IMR-90 (cell line): Measurements from ENCODE around the gene PNMA8B. TPM values are rescaled to one million over a fixed set of nuclear protein-coding genes. Genes with fewer than 3 reads are reported as not detected.

Source experiments
- ATAC-seq: fragments of 200-7000 bp; cut with Tn5 transposase; 2 replicates; pipeline ENCODE4 v1.9.1; 2020; ENCODE audit warnings: low read depth, mild to moderate bottlenecking, moderate library complexity
- BruUV-seq: library from RNA; stranded (reverse); fragments of 400-500 nt; replicated peaks from 2 replicates; lab custom pipeline; 2021; lab: Mats Ljungman, UMichigan
- CTCF ChIA-PET: fragments of 300-600 bp; formaldehyde crosslinking; extraction: SDS; loops from one replicate; lab custom pipeline; 2021; ENCODE audit warnings: antibody characterized with exemption; lab: Yijun Ruan, JAX
- POLR2A ChIA-PET: fragments of 300-600 bp; sonication (Branson Sonifier 250); formaldehyde crosslinking; loops from one replicate; lab custom pipeline; 2022; ENCODE audit warnings: antibody characterized with exemption; ENCODE audit not compliant: unreplicated experiment; lab: Charles Lee
- DNase-seq: peaks from one replicate; pipeline ENCODE4 v3.0.0; 2013
- H2AFZ ChIP-seq: replicated peaks from 2 replicates; pipeline ENCODE3; 2013; ENCODE audit warnings: low read length, mild to moderate bottlenecking; ENCODE audit not compliant: poor library complexity
- H2AK5ac ChIP-seq: 2 replicates; pipeline ENCODE4 v1.6.1; 2013; ENCODE audit warnings: low read depth, low read length, inconsistent platforms
- H2AK9ac ChIP-seq: replicated peaks from 2 replicates; pipeline ENCODE3; 2013; ENCODE audit warnings: mild to moderate bottlenecking, low read depth, low read length, moderate library complexity; ENCODE audit not compliant: poor library complexity
- H2BK120ac ChIP-seq: 2 replicates; pipeline ENCODE4 v1.6.1; 2013; ENCODE audit warnings: low read depth, low read length, inconsistent platforms
- H2BK15ac ChIP-seq: 3 replicates; pipeline ENCODE4 v1.6.1; 2013; ENCODE audit warnings: low read depth, low read length, inconsistent platforms
- H2BK20ac ChIP-seq: 2 replicates; pipeline ENCODE4 v1.6.1; 2013; ENCODE audit warnings: low read depth, mild to moderate bottlenecking, inconsistent platforms, low read length, moderate library complexity
- H2BK5ac ChIP-seq: 2 replicates; pipeline ENCODE4 v1.6.1; 2013; ENCODE audit warnings: mild to moderate bottlenecking, low read depth, low read length, inconsistent platforms; ENCODE audit not compliant: poor library complexity, severe bottlenecking
- H3K14ac ChIP-seq: replicated peaks from 2 replicates; pipeline ENCODE4 v1.6.1; 2013; ENCODE audit warnings: low read depth, low read length, inconsistent platforms
- H3K18ac ChIP-seq: 2 replicates; pipeline ENCODE4 v1.6.1; 2013; ENCODE audit warnings: low read depth, low read length, control low read depth
- H3K23ac ChIP-seq: 2 replicates; pipeline ENCODE4 v1.6.1; 2013; ENCODE audit warnings: low read depth, low read length, inconsistent platforms
- H3K27ac ChIP-seq: 2 replicates; pipeline ENCODE4 v1.5.1; 2013; ENCODE audit warnings: mild to moderate bottlenecking, control low read depth, low read length; ENCODE audit not compliant: insufficient read depth
- H3K27me3 ChIP-seq: 2 replicates; pipeline ENCODE4 v1.6.1; 2013; ENCODE audit warnings: low read length; ENCODE audit not compliant: control insufficient read depth, insufficient read depth
- H3K36me3 ChIP-seq: 2 replicates; pipeline ENCODE4 v1.6.1; 2013; ENCODE audit warnings: low read length, mixed read lengths; ENCODE audit not compliant: control insufficient read depth, insufficient read depth
- H3K4ac ChIP-seq: 2 replicates; pipeline ENCODE4 v1.6.1; 2013; ENCODE audit warnings: low read depth, low read length, inconsistent platforms
- H3K4me1 ChIP-seq: 2 replicates; pipeline ENCODE4 v1.6.1; 2013; ENCODE audit warnings: low read length, mixed read lengths; ENCODE audit not compliant: control insufficient read depth, insufficient read depth
- H3K4me2 ChIP-seq: 2 replicates; pipeline ENCODE4 v1.6.1; 2013; ENCODE audit warnings: low read depth, mild to moderate bottlenecking, control low read depth, low read length, moderate library complexity
- H3K4me3 ChIP-seq: 2 replicates; pipeline ENCODE4 v1.5.1; 2013; ENCODE audit warnings: low read depth, mild to moderate bottlenecking, control low read depth, low read length, moderate library complexity; ENCODE audit not compliant: insufficient read depth
- H3K56ac ChIP-seq: 2 replicates; pipeline ENCODE4 v1.6.1; 2013; ENCODE audit warnings: low read length, inconsistent platforms; ENCODE audit not compliant: insufficient read depth; ENCODE audit errors: extremely low read depth
- H3K79me1 ChIP-seq, 2 experiments: 2 replicates each; pipeline ENCODE4 v1.6.1; 2013; ENCODE audit warnings: low read length in 2 of 2, inconsistent platforms in 1 of 2, low read depth in 1 of 2
- H3K9ac ChIP-seq: 2 replicates; pipeline ENCODE4 v1.6.1; 2013; ENCODE audit warnings: low read depth, low read length, control low read depth
- H3K9me1 ChIP-seq: 2 replicates; pipeline ENCODE4 v1.6.1; 2013; ENCODE audit warnings: low read length, inconsistent platforms; ENCODE audit not compliant: insufficient read depth
- H3K9me3 ChIP-seq: 2 replicates; pipeline ENCODE4 v1.6.1; 2013; ENCODE audit warnings: low read length; ENCODE audit not compliant: control insufficient read depth, insufficient read depth
- H4K20me1 ChIP-seq: 2 replicates; pipeline ENCODE4 v1.6.1; 2013; ENCODE audit warnings: low read length, inconsistent platforms; ENCODE audit not compliant: insufficient read depth
- H4K5ac ChIP-seq: 2 replicates; pipeline ENCODE4 v1.6.1; 2013; ENCODE audit warnings: mild to moderate bottlenecking, low read depth, low read length, control low read depth
- H4K8ac ChIP-seq, 2 experiments: 2 replicates each; pipeline ENCODE4 v1.6.1; 2013; ENCODE audit warnings: low read depth in 2 of 2, low read length in 2 of 2, control low read depth in 1 of 2, inconsistent platforms in 1 of 2
- H4K91ac ChIP-seq: 2 replicates; pipeline ENCODE4 v1.6.1; 2013; ENCODE audit warnings: low read depth, low read length, inconsistent platforms; ENCODE audit not compliant: insufficient read depth
- BHLHE40 ChIP-seq: fragments of 150-350 bp; IDR thresholded peaks from 2 replicates; pipeline ENCODE4 v1.6.1; 2016; ENCODE audit warnings: mild to moderate bottlenecking, low read depth, low read length
- CHD1 ChIP-seq: IDR thresholded peaks from 2 replicates; pipeline ENCODE4 v1.6.1; 2012; ENCODE audit warnings: low read depth, low read length, improper control_type of control experiment
- ELK1 ChIP-seq: fragments of 150-350 bp; IDR thresholded peaks from 2 replicates; pipeline ENCODE4 v1.6.1; 2016; ENCODE audit warnings: low read depth, mild to moderate bottlenecking, low read length, moderate library complexity, borderline replicate concordance
- NFE2L2 ChIP-seq: fragments of 150-350 bp; IDR thresholded peaks from 2 replicates; pipeline ENCODE4 v1.6.1; 2016; ENCODE audit warnings: low read depth, mild to moderate bottlenecking, low read length
- POLR2A ChIP-seq: IDR thresholded peaks from 2 replicates; pipeline ENCODE4 v1.6.1; 2012; ENCODE audit warnings: mild to moderate bottlenecking, low read depth, low read length
- RCOR1 ChIP-seq: IDR thresholded peaks from 2 replicates; pipeline ENCODE4 v1.6.1; 2012; ENCODE audit warnings: mild to moderate bottlenecking, low read length, improper control_type of control experiment; ENCODE audit not compliant: insufficient replicate concordance
- RFX5 ChIP-seq: IDR thresholded peaks from 2 replicates; pipeline ENCODE4 v1.8.0; 2012; ENCODE audit warnings: low read depth, mild to moderate bottlenecking, low read length, moderate library complexity
- WGBS, 2 experiments: methylation state at CpG; one replicate each; pipeline versions ENCODE4 v1.1.5 to v1.1.7; 2013; ENCODE audit warnings: missing lambda C conversion rate in 2 of 2; ENCODE audit not compliant: insufficient read length in 1 of 2; ENCODE audit errors: extremely low coverage in 2 of 2; 5-methylcytosine and 5-hydroxymethylcytosine counted together
- dilution Hi-C: fragments of 300-500 bp; cut with HindIII; formaldehyde crosslinking; loops from one replicate; pipeline ENCODE4 v1.14.3; 2018; ENCODE audit warnings: low sequenced_read_pairs; ENCODE audit not compliant: unreplicated experiment
- in situ Hi-C: fragments of 300-500 bp; cut with MboI; formaldehyde crosslinking; loops from 3 replicates; pipeline ENCODE4 v1.14.3; 2019; ENCODE audit warnings: low sequenced_read_pairs, inconsistent platforms, mixed read lengths
- intact Hi-C: fragments of 100-400 bp; cut with micrococcal nuclease; formaldehyde crosslinking; loops from 2 replicates; pipeline ENCODE4 v1.10.0; 2022
- polyA plus RNA-seq, 3 experiments: library from polyadenylated mRNA; depleted of rRNA; stranded (reverse); fragments of >200 nt; gene quantifications; 2 replicates each; pipeline ENCODE4 v1.2.3, GENCODE V29; 2012; ENCODE audit warnings: low replicate concordance in 1 of 3
- total RNA-seq: library from RNA; depleted of rRNA; stranded (reverse); fragments of >200 nt; gene quantifications from 2 replicates; pipeline ENCODE4 v1.2.3, GENCODE V29; 2012
- TF ChIP-seq, protein P1 (sequence below): fragments of 150-350 bp; IDR thresholded peaks from 2 replicates; pipeline ENCODE4 v1.6.1; 2017; ENCODE audit warnings: mild to moderate bottlenecking, antibody characterized with exemption, low read length, low read depth

Gene PNMA8B
- total and polyA plus RNA-seq, 2 of the 4 experiments (the other 2 are of a cell fraction): 0.12 to 0.18 TPM

- ATAC-seq (peak; percentile 80), DNase-seq (peak; percentile 57)
- Histone ChIP-seq H3K4me1 (peaks cover 10% of the 10 kb centered on the region), H4K91ac (peak within 1 kb of the TSS; percentile 10; the same call in 1 of the 2 replicates), H3K4ac (peak within 1 kb of the TSS; percentile 11), H2AK9ac (peak within 1 kb of the TSS; percentile 3), H3K4me3 (peak within 1 kb of the TSS; percentile 1), H3K4me2 (peak within 1 kb of the TSS; percentile 40), H4K5ac (no peak within 1 kb of the TSS), H3K9ac (0 out of 2 replicates have a peak within 1 kb of the TSS, but pooled peaks have one; percentile 0), H3K36me3 (no peaks in the 10 kb centered on the region), H3K23ac (peak within 1 kb of the TSS; percentile 33; the same call in 1 of the 2 replicates), H3K14ac (0 out of 2 replicates have a peak within 1 kb of the TSS, but pooled peaks have one; percentile 21), H3K9me3 (no peaks in the 10 kb centered on the region), H4K8ac (peak within 1 kb of the TSS; percentile 0 to 17; a peak in 2 of 4 replicates), H2BK20ac (no peak within 1 kb of the TSS; the same call in none of the 2 replicates), H2BK5ac (no peak within 1 kb of the TSS), H2BK15ac (peak within 1 kb of the TSS; percentile 44; the same call in 1 of the 3 replicates), H3K56ac (no peak within 1 kb of the TSS), H3K27ac (no peak within 1 kb of the TSS; the same call in 1 of the 2 replicates), H3K27me3 (no peaks in the 10 kb centered on the region), H2AFZ (peak within 1 kb of the TSS; percentile 83), H3K9me1 (peaks cover 15% of the 10 kb centered on the region), H2AK5ac (peak within 1 kb of the TSS; percentile 39; the same call in 1 of the 2 replicates), H4K20me1 (peaks cover 2% of the 10 kb centered on the region; the same call in 1 of the 2 replicates), H3K79me1 (no peaks in the 10 kb centered on the region), H3K18ac (no peak within 1 kb of the TSS), H2BK120ac (peak within 1 kb of the TSS; percentile 8; the same call in 1 of the 2 replicates)
- ChIA-PET POLR2A (no interaction called here), CTCF (interaction anchor here (0.5 to 0.6 kb wide), 2 partner anchors 28 to 191 kb away, joined by 3 read pairs; no protein-coding TSS in a partner anchor)
- TF ChIP-seq RFX5 (no peak), NFE2L2 (no peak), ELK1 (no peak), POLR2A (no peak), BHLHE40 (no peak), CHD1 (no peak), RCOR1 (no peak)
- TF ChIP-seq, protein P1, sequence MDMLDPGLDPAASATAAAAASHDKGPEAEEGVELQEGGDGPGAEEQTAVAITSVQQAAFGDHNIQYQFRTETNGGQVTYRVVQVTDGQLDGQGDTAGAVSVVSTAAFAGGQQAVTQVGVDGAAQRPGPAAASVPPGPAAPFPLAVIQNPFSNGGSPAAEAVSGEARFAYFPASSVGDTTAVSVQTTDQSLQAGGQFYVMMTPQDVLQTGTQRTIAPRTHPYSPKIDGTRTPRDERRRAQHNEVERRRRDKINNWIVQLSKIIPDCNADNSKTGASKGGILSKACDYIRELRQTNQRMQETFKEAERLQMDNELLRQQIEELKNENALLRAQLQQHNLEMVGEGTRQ: peak; percentile 55
- BruUV-seq: no TSS peak
- 3% methylated on average over 22 of the region's 57 CpGs; no CpG with 5 or more reads in 1 of the 2 experiments for WGBS, 2 experiments
- intact Hi-C loops: no loop called here
- in situ Hi-C loops: no loop called here
- dilution Hi-C loops: no loop called here
Measured at GRCh38 chr19:46471116-46471733, 24.4 kb downstream of the PNMA8B start, which contains the start of gene PNMA8A. Gene PNMA8A, minus strand, starts transcription at chr19:46471563. Its CDS starts 528 bp downstream, at chr19:46471035.
